Right kidney (tissue), 1 donor: Measurements from ENCODE around the gene KRT81.
A peak's percentile ranks its signal among the peaks of the same experiment; 100 is the strongest.
"Not testable (repeated sequence)": the region's sequence is repeated elsewhere in the genome, so short reads cannot be mapped to it uniquely, and the experiment has no call there.

Source experiments
- DNase-seq: peaks from one replicate; pipeline ENCODE4 v3.0.0-alpha.2; 2016

KRT81 gene

DNA sequence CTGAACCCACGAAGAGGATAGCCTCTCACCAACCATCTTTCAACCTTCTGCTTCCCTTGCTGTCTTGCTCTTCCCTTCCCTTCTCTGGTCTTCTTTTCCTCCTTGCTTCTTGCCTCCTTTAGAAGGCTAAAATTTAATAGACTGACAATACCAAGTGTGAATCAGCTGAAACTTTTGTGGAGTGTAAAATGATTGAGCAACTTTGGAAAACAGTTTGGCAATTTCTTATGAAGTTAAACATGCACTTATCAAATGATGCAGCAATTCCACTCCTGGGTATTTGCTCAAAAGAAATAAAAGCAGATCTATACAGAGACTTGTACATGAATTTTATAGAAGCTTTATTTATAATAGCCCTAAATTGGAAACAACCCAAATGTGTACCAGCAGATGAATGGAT is 20.2 kb downstream of the KRT81 start:
- no peak for DNase-seq

DNA sequence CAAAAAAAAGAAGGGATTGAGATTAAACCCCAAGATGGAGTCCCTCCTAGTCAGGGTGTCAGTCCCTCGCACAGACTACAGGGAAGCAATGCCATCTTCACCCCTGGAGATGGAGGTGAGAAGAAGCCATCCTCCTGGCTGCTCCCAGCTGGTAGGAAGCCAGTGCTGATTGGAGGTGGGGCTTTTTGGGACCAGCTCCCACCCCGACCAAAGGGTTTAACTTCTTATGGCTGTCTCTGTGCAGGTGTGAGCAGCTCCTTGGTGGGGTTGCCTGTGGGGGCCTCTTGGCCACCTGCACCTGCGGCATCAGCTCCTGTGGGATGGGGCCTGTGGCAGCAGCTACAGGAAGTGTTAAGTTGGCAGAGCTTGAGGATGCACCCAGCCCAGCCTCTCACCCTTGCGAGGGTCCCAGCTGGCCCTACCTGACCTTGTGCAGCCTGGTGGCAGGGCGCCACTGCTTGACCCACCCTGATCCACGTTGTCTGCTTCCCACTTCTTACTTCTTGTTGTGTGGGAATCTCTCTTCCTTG is 20.7 kb downstream of the KRT81 start:
- DNase-seq = no peak

DNA sequence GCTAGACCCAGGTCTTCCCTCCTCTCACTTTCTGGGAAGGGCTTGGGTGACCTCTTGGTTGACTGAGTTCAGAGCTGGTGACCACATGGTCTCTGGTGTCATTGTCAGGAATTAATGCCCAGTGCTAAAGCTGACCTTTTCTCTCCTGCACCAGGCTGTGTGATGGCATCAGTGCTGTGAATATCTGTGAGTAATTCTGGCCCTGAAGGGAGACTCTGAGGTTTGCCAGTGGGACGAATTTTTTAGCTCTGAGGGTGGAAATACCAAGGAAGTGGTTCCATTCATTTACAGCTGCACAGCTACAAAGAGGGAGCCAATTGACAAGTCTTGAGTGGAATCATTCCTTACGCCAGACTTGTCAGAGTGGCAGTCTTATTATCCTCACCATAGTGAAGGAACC is 23.1 kb downstream of the KRT81 start:
- DNase-seq = no peak

DNA sequence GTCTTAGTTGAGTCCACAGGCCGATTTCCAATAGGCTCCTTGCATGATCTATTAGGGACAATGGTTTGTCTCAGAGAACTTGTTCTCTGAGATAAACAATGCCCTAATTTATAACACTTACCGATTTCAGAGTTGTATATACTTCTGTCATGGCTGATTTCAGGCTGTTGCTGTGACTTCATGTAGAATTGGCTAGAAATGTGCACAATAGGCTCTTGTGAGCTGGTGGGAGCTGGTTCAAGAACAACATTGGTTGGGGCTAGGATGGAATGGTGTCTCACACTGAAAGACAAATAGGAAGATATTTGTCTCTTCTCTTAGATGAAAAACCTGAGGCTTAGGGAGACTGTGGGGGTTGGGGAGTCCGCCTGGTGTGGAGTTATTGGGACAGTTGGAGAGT is 23.6 kb downstream of the KRT81 start:
- DNase-seq = no peak

DNA sequence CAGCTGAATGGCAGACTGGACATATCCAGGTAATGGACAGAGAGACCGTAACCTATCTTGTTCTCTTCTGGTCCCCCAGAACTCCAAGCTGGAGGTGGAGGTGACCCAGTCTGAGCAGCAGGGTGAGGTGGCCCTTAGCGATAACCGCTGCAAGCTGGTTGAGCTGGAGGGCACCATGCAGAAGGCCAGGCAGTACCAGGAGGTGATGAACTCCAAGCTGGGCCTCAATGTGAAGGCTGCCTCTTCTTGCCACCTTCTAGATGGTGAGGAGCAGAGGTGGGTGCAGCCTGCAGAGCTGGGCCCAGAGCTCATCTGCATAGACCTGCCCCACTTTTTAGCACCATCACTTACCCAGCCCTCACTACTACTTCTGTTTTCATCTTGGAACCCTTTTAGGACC is 24.1 kb downstream of the KRT81 start:
- DNase-seq = no peak

DNA sequence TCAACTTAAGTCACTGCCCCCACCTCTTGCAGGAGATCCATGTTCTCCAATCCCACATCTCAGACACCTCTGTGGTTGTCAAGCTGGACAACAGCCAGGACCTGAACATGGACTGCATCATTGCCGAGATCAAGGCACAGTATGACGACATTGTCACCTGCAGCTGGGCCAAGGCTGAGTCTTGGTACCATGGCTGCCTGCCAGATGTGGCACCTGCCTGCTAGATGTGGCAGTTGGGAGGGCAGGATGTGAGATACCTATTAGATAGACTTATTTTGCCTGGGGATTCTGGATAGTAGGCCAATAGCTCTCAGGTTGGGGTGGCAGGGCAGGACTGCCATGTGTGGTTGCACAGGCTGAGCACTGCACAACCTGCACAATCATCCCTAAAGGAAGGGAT is 24.8 kb downstream of the KRT81 start:
- no peak for DNase-seq

DNA sequence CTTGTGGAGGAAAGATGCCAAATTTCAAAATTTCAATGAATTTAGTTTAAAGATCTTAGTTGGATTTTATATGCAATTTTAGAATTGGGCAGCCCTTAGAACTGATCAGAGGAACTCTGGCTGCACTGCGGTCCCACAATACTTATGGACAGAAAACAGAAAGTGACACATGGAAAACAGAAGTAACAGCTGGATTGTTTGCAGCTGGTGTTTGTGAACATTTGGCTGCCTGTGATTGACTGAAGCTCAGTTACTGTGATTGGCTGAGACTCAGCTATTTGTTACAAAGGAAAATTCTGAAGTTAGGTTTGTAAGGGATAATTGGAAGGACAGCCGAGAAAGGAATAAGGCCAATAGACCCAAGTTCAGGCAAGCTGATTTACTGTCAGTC is 26.9 kb downstream of the KRT81 start:
- DNase-seq = no peak

DNA sequence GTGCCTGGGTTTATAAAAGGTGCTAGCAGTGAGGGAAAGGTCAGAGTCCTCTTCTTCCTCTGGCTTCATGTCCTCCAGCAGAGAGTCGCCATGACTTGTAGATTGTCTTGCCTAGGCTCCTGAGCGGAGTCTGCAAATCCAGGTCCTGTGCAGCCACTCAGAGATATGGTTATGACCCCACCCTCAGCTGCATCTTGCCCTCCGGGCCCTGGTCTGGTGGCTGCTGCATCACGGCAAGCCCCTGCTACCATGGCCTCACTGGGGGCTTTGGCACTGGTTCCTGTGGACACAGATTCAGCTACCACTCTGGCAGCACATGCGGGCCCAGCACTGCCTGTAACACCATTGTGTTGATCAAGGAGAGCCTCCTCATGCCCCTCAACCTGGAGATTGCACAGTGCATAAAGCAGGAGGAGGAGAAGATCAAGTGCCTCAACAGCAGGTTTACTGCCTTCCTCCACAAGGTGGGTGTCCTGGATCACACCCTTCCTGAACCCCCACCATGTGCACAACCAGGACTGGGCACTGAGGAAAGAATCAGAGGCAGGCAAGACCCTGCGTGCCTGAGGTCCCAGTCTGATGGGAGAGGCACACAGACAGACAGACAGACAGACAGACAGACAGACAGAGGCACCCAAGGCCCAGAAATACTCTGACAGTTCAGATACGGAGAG is 27.4 kb downstream of the KRT81 start:
- no peak for DNase-seq

DNA sequence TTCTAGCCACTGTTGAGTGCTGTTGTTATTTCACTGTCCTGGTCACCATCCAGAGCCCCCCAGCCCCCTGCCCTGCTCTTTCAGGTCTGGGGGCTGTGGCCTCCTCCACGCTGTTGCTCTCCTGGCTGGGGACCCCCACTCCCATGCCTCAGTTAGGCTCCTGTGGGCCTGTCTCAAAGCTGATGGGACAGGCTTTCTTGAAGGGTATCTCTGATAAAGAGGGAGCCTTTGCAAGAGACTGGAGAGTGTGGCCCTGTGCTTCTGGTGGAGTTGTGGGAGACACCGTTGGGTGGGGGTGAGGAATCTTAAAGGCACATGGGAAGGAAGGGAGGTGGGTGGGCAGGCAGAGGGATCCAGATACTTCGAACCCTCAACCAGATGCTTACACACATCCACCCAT is 29.0 kb downstream of the KRT81 start:
- DNase-seq = no peak

DNA sequence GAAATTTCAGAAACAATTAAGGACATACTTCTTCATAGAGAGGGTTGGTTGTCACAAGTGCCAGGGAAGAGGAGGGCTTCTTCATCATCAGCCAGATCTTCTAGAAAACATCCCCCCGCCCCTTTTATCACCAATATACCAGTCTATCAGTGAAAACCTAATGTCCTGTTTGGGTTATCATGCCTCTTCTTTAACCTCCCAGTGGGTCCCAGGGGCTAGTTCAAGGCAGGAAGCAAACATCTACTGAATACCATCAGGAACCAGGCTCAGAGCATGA is 30.2 kb downstream of the KRT81 start:
- DNase-seq = no peak

DNA sequence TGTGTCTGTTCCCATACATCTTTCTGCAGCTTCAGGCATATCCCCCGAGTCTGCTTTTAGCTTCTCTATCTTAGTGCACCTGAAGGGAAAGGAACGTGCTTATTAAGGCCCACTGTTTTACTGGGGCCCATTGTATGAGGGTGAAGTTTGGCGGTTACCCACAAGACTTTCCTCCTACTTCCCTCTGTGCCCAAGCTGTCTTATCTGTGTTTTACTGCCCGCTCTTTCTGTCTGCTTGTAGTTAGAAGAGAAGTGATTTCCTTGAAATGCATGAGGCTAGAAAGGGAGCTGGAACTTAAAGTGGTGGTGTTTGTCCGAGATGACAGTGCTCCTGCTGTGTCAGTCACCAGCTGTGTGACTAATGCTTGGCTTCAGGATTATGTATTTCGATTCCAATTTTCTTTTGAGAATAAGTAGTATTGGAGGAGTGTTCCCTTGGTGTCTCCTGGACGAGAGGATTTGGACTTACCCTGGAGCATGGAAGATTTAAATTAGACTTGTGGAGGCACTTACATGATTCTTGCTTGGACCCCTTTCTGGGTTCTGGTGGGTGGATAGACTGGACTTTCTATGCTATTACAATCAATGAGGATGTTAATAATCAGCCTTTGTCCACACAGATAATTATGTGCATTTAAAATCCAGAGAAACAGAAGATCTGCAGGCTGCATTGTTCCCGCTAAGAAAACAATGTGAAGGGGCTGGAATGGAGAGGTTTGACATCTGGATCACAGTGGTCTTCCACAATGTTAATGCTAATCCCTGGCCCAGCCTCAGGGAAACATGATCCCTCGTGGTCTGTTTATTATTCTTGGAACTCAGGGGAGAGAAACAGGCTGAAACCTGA is 30.8 kb downstream of the KRT81 start:
- DNase-seq = no peak

DNA sequence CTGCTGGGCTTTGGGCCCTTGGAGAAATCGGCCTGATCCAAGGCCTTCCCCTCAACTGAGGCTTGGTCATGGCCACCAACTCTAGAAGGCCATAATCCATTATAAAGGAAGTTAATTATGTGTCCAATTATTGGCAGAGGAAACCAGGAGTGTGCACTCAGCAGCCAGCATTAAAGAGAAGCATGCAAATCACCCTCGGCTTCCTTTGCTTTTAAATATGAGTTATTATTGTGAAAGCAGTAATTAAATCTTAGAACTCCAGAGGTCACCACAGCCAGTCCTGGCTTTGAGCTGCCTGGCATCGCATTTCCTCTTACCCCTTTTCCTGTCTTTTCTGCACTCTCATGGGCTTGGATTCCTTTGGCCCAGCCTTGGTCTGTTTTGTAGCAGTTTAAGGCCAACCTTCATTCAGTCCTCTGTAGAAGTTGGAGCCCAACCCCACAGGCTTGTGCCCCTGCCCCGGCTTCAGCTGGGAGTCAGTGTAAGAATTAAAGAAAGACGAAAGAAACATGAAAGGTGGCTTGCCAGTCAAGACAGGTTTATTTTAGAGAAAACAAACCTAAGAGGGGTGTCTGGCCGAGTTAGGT is 31.6 kb downstream of the KRT81 start:
- DNase-seq = no peak

DNA sequence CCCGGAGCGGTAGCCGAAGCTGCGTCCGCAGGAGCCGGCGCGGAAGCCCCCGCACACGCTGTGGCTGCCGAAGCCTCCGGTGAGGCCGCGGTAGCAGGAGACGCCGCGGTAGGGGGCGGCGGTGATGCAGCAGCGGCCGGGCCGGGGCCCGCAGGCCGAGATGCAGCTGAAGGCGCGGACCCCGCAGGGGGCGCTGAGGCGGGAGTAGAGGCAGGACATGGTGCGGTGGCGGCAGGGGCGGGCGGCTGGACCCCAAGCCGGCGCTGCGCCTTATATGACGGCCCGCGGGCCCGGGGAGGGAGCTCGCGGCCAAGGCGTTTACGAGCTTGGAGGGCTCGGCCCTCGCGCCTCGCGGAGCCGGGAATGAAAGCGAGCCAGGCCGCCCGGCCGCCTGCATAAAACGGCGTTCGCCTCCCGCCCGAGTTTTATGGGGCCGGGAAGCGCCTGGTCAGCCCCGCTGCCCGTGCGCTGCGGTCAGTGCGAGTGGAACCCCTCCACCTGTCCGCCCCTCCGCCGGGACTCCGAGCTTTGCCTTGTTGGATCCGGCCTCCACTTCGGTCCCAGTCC is 32.9 kb downstream of the KRT81 start:
- peak; percentile 70 for DNase-seq

DNA sequence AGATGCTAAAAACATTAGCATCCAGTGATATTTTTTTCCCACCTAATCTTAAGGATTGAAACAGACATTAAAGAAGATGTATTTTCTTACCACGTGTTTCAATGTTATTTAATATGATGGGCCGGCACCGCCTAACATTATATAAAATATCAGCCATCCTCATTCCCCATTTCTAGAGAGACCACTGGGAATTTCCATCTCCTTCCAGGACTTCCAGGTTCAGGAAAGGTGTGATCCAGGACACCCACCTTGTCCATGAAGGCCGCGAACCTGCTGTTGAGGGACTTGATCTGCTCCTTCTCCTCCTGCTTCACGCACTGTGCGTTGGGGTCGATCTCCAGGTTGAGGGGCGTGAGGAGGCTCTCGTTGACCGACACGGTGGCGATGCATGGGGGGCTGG is 33.4 kb downstream of the KRT81 start:
- not testable (repeated sequence) for DNase-seq

DNA sequence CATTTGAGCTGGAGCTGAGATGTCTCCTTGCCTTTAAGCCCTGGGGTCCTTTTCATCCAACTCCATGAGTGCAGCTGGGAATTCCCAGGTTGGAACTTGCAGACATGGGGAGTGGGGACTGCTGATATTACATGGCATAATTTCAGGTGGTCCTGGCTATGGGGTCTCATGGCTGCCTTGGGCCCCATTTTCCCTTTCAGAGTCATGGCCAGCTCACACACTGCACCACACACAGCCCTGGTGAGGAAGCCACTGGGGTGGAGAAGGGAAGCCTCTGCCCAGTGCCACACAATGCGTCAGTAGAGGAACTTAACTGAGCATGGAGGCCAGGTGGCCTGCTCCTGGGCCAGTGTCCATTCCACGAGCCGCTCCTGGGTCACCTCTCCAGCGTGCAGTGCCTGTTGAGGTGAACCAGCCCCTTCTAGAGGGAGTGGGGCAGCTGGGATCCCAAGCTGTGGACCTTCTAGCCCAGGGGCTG is 34.2 kb downstream of the KRT81 start:
- no peak for DNase-seq

DNA sequence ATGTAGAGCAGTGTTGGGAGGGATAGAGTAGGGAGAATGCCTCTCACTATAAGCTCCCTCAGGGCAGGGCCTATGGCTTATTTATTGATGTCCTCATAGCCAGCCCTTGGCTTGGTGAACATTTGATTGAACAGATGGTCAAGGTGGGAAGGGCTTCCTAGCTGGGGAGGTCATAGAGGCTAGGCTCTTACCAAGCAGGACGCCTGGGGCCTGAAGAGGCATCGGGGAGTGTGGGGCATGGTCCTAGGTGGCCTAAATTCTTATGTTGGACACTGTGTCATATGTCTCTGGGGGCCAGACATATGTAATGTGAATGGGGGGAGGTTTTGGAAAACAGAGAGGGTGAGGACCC is 34.8 kb downstream of the KRT81 start:
- no peak for DNase-seq

DNA sequence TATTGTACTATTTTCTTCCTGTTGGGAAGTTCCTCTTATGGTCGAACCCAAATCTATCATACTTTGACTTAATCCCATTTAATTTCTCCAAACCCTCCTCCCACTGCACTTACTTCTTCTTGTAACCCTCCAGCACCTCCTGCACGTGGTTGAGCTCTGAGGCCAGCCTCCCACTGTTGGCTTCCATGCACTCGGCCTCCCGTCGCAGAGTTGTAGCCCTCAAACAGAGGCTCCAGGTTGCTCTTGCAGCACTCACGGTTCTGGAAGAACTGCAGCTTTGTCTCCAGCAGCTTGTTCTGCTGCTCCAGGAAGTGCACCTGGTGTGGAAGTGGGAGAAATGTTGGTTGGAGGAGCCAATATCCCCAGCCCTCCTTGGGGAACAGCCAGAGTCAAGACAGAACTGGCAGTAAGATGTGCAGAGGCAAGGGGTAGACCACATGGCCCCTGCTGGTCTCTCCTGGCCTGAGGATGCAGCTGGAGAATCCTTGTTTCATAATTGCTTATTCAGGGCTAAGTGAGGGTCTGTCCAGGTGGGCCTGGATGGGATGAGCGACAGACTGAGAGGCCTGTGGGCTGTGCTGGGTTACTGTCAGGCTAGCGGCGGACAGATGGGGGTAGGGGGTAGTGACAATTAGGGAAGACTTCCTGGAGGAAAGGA is 35.3 kb downstream of the KRT81 start:
- DNase-seq = no peak

DNA sequence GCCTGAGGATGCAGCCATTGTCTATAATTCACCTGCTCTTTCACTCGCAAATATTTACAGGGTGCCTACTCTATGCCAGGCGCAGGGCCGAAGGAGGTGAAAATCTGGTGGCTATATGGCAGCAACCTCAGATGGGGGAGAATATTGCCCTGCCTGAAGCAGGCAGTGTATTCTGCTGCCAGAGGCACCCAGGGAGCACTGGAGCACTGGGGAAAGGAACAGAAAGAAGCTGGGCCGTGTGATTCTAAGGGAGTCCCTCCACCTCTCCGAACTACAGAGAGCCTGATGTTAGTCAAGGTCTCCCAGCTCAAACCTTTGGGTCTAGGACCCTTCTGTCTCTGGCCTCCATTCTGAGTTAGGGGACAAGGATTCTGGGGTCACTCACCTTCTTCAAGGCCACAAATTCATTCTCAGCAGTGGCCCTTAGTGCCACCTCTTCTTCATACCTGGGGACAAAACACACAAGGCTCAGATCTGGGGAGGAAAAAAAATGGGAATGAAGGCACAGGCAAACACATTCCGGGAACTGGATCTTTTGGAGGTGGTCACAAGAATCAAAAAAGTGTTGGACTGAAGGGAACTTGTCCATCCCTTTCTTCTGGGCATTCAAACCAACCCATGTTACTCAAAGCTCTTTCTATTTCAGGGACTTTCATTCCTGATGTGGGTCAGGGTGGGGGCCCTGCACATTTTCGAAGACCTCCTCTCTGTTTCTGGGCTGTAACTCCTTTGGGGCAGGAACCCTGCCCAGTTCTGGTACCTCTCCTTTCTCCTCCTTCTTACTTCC is 36.2 kb downstream of the KRT81 start:
- no peak for DNase-seq

DNA sequence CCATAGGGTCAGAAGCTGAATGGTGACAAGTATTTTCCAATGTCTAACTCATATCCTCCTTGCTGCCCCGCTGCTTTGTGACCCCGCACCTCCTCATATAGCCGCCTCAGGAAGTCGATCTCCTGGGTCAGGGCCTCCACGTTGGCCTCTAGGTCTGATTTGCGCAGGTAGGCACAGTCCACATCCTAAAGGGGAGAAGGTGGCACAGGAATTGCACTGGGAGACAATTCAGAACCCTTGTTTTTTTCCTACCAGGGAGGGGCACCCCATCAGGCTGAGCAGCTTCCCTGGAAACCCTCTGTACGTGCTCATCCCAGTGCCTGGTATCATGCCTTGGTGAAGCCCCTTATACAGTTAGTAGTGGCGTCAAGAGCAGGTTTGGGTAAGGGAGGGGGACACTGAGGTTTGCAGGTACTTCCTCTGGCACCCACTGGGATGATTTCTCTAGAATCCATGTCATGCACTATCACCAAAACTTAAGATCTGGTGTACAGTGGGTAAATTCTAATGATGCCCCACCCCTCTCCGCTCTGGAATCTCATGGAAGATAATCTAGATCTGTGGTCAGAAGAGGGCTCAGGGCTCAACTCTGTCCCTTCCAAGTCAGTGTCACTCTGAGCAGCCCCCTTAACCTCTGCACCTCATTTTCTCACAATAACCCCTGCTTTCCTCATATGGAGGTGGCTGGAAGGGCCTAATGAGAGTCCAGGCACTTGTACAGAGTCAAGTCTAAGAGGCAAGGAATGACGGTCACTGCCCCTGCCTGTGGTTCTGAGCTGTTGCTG is 37.0 kb downstream of the KRT81 start:
- DNase-seq = no peak

DNA sequence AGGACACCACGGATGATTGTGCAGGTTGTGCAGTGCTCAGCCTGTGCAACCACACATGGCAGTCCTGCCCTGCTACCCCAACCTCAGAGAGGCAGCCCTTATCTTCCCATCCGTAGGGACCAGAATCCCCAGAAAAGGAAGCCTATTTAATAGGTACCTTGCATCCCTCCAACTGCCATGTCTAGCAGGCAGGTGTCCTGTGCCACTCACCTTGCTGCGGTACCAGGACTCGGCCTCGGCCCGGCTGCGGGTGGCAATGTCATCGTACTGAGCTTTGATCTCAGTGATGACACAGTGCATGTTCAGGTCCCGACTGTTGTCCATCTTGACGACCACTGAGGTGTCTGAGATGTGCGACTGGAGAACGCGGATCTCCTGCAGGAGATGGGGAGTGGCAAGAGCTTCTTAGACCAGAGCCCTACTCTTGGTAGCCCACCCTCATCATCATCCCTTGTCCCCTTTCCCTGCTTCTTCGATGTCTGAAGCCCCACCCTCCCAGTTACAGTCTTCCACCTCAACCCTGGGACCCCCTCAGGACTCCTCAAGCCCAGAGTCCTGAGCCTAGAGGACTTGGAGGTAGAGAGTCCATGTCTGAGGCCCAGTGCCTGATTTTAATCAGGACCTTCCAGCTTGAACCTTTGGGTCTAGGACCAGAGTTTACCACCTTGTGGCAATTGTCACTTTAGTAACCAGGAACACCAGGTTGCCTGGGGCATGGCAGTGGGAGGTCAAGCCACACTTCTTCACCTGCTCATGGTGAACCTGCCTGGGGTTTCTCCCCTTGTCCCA is 37.7 kb downstream of the KRT81 start:
- DNase-seq = no peak
